Activated CD8-positive, alpha-beta memory T cell treated with anti-CD3 and anti-CD28 coated beads for 36 hours (primary cell): ENCODE measurements around the gene RABL3. TPM values are rescaled to one million over a fixed set of nuclear protein-coding genes. Genes with fewer than 3 reads are reported as not detected.
"Not testable (repeated sequence)": the region's sequence is repeated elsewhere in the genome, so short reads cannot be mapped to it uniquely, and the experiment has no call there.

ENCODE experiments used
- CTCF ChIA-PET: fragments of 350-600 bp; sonication (Branson Sonifier 250); formaldehyde crosslinking; loops from one replicate; lab custom pipeline; 2021; ENCODE audit warnings: antibody characterized with exemption; lab: Charles Lee
- POLR2A ChIA-PET: fragments of 350-600 bp; sonication (Branson Sonifier 250); formaldehyde crosslinking; loops from one replicate; lab custom pipeline; 2021; ENCODE audit warnings: antibody characterized with exemption; lab: Charles Lee
- total RNA-seq, 2 experiments: library from RNA; stranded (reverse); gene quantifications; one replicate each; pipeline ENCODE4 v1.2.3, GENCODE V29; 2021

RABL3 gene
- total RNA-seq, 2 experiments from 2014 or later: 41.4 to 42.4 TPM

GRCh38 chr3:120661106-120661905 is 81.0 kb downstream of the RABL3 start:
- ChIA-PET CTCF (no interaction called here), POLR2A (no interaction called here)

- ChIA-PET POLR2A (no interaction called here), CTCF (no interaction called here)
Observed at GRCh38 chr3:120659834-120660233, 82.5 kb downstream of the RABL3 start.

GRCh38 chr3:120659285-120659684 is 83.0 kb downstream of the RABL3 start:
- CTCF ChIA-PET: no interaction called here
- POLR2A ChIA-PET: no interaction called here

GRCh38 chr3:120652896-120653545 is 89.3 kb downstream of the RABL3 start:
- CTCF ChIA-PET: no interaction called here
- POLR2A ChIA-PET: no interaction called here

- ChIA-PET POLR2A (no interaction called here), CTCF (no interaction called here)
Observed at GRCh38 chr3:120652281-120652680, 90.0 kb downstream of the RABL3 start.

GRCh38 chr3:120650311-120650710 is 92.0 kb downstream of the RABL3 start:
- ChIA-PET CTCF (no interaction called here), POLR2A (no interaction called here)

- CTCF ChIA-PET: interaction anchor here (1.3 kb wide), 1 partner anchor 91 kb away, joined by 3 read pairs; no protein-coding TSS in a partner anchor
- POLR2A ChIA-PET: no interaction called here
Observed at GRCh38 chr3:120649830-120650233, 92.5 kb downstream of the RABL3 start.

- ChIA-PET POLR2A (no interaction called here), CTCF (no interaction called here)
Observed at GRCh38 chr3:120648290-120648689, 94.0 kb downstream of the RABL3 start.

GRCh38 chr3:120646771-120647432 is 95.4 kb downstream of the RABL3 start:
- ChIA-PET POLR2A (no interaction called here), CTCF (interaction anchor here (0.7 kb wide), 1 partner anchor 12 kb away, joined by 3 read pairs; no protein-coding TSS in a partner anchor)

GRCh38 chr3:120645083-120645845 is 97.1 kb downstream of the RABL3 start:
- ChIA-PET POLR2A (no interaction called here), CTCF (no interaction called here)

GRCh38 chr3:120642368-120642948 is 99.9 kb downstream of the RABL3 start:
- ChIA-PET CTCF (no interaction called here), POLR2A (interaction anchor here (1.2 kb wide), 1 partner anchor 100 kb away, joined by 3 read pairs; the partner anchor contains the start of genes GTF2E1 and RABL3)

GRCh38 chr3:120641696-120642246 is 100.5 kb downstream of the RABL3 start:
- ChIA-PET CTCF (no interaction called here), POLR2A (interaction anchor here (1.2 kb wide), 1 partner anchor 101 kb away, joined by 3 read pairs; the partner anchor contains the start of genes GTF2E1 and RABL3)

GRCh38 chr3:120640231-120640630 is 102.1 kb downstream of the RABL3 start:
- CTCF ChIA-PET: no interaction called here
- POLR2A ChIA-PET: no interaction called here

- POLR2A ChIA-PET, CTCF ChIA-PET: not testable (repeated sequence)
Observed at GRCh38 chr3:120638820-120639219, 103.5 kb downstream of the RABL3 start.

GRCh38 chr3:120637851-120638559 is 104.3 kb downstream of the RABL3 start:
- POLR2A ChIA-PET: no interaction called here
- CTCF ChIA-PET: no interaction called here

GRCh38 chr3:120636795-120637401 is 105.4 kb downstream of the RABL3 start:
- POLR2A ChIA-PET: no interaction called here
- CTCF ChIA-PET: no interaction called here
